Lower leg skin (tissue), 3 donors: Measurements from ENCODE around the gene TAX1BP1.

Experiments
- CTCF ChIP-seq, 3 donors: fragments of 450-650 bp; IDR thresholded peaks; one replicate each; pipeline ENCODE4 v1.5.1; 2016; ENCODE audit warnings: antibody characterized with exemption in 3 of 3, mild to moderate bottlenecking in 3 of 3, moderate library complexity in 2 of 3
- POLR2A ChIP-seq, 2 donors: fragments of 450-650 bp; IDR thresholded peaks; one replicate each; pipeline ENCODE4 v1.6.1; 2016 to 2017; ENCODE audit warnings: antibody characterized with exemption in 2 of 2, mild to moderate bottlenecking in 1 of 2, moderate library complexity in 1 of 2

GRCh38 chr7:27745064-27745583, 5.2 kb downstream of the TAX1BP1 start:
- TF ChIP-seq POLR2A (IDR thresholded peaks at IDR 0.05) (no peak), CTCF (IDR thresholded peaks at IDR 0.05) (peak in 1 of 3 donors; percentile 26)
